AG08396 (cell line): ENCODE data around the gene CLIC4.

Experiments used
- DNase-seq: peaks from one replicate; pipeline ENCODE4 v3.0.0; 2012; ENCODE audit warnings: low spot score, mixed read lengths

Gene CLIC4

GRCh38 chr1:24859063-24860010, 114.1 kb downstream of the CLIC4 start:
- DNase-seq, result no peak

GRCh38 chr1:24860841-24861240, 115.6 kb downstream of the CLIC4 start:
- DNase-seq, result no peak

- DNase-seq, result no peak
Observed at GRCh38 chr1:24861821-24862727, 116.8 kb downstream of the CLIC4 start.

GRCh38 chr1:24862775-24863483, 117.7 kb downstream of the CLIC4 start:
- DNase-seq, result no peak

GRCh38 chr1:24864370-24864777, 119.1 kb downstream of the CLIC4 start:
- DNase-seq, result no peak

- no peak for DNase-seq
Observed at GRCh38 chr1:24865168-24865567, 119.9 kb downstream of the CLIC4 start.

GRCh38 chr1:24865587-24865986, 120.3 kb downstream of the CLIC4 start:
- no peak for DNase-seq

- DNase-seq, result no peak
Observed at GRCh38 chr1:24866211-24867083, 121.2 kb downstream of the CLIC4 start.

- no peak for DNase-seq
Observed at GRCh38 chr1:24867084-24867870, 122.0 kb downstream of the CLIC4 start.

GRCh38 chr1:24868016-24868875, 123.0 kb downstream of the CLIC4 start:
- no peak for DNase-seq

- no peak for DNase-seq
Observed at GRCh38 chr1:24870551-24871195, 125.4 kb downstream of the CLIC4 start.

GRCh38 chr1:24871306-24871901, 126.2 kb downstream of the CLIC4 start:
- no peak for DNase-seq

GRCh38 chr1:24872061-24872850, 127.0 kb downstream of the CLIC4 start:
- no peak for DNase-seq

GRCh38 chr1:24873148-24873547, 127.9 kb downstream of the CLIC4 start:
- no peak for DNase-seq

GRCh38 chr1:24874056-24874455, 128.8 kb downstream of the CLIC4 start:
- no peak for DNase-seq

- no peak for DNase-seq
Observed at GRCh38 chr1:24874611-24875234, 129.5 kb downstream of the CLIC4 start.

GRCh38 chr1:24875257-24875656, 130.0 kb downstream of the CLIC4 start:
- DNase-seq, result no peak
